Hepatocyte (in vitro differentiated cells): Measurements from ENCODE around the gene HMG20A. TPM values are rescaled to one million over a fixed set of nuclear protein-coding genes. Genes with fewer than 3 reads are reported as not detected.

Experiments
- DNase-seq: peaks from one replicate; pipeline ENCODE4 v3.0.0-alpha.2; 2016; ENCODE audit warnings: low spot score
- H2AFZ ChIP-seq: fragments of 200-600 bp; sonication (generic); 2 replicates; pipeline ENCODE4 v1.6.0; 2016; ENCODE audit warnings: antibody characterized with exemption, mild to moderate bottlenecking
- H3K27ac ChIP-seq: fragments of 200-600 bp; sonication (generic); 2 replicates; pipeline ENCODE4 v1.5.1; 2016; ENCODE audit warnings: mild to moderate bottlenecking
- H3K27me3 ChIP-seq: fragments of 200-600 bp; sonication (generic); 2 replicates; pipeline ENCODE4 v1.6.1; 2016
- H3K36me3 ChIP-seq: fragments of 200-600 bp; sonication (generic); replicated peaks from 2 replicates; pipeline ENCODE4 v1.5.1; 2016; ENCODE audit warnings: low read depth; ENCODE audit not compliant: insufficient read depth
- H3K4me1 ChIP-seq: fragments of 200-600 bp; sonication (generic); 2 replicates; pipeline ENCODE4 v1.5.1; 2016; ENCODE audit warnings: mild to moderate bottlenecking, moderate library complexity; ENCODE audit not compliant: insufficient read depth
- H3K4me2 ChIP-seq: fragments of 200-600 bp; sonication (generic); 2 replicates; pipeline ENCODE4 v1.6.0; 2016
- H3K4me3 ChIP-seq: fragments of 200-600 bp; sonication (generic); 2 replicates; pipeline ENCODE4 v1.5.1; 2016; ENCODE audit warnings: mild to moderate bottlenecking
- H3K79me2 ChIP-seq: fragments of 200-600 bp; sonication (generic); 2 replicates; pipeline ENCODE4 v1.6.0; 2017; ENCODE audit warnings: mild to moderate bottlenecking
- H3K9me2 ChIP-seq: fragments of 200-600 bp; sonication (generic); replicated peaks from 2 replicates; pipeline ENCODE4 v1.6.0; 2017; ENCODE audit warnings: mild to moderate bottlenecking; ENCODE audit not compliant: insufficient read depth
- H3K9me3 ChIP-seq: fragments of 200-600 bp; sonication (generic); 2 replicates; pipeline ENCODE4 v1.5.1; 2016; ENCODE audit warnings: low read depth, mild to moderate bottlenecking
- H4K20me1 ChIP-seq: fragments of 200-600 bp; sonication (generic); 2 replicates; pipeline ENCODE4 v1.6.0; 2016; ENCODE audit warnings: mild to moderate bottlenecking; ENCODE audit not compliant: insufficient read depth, poor library complexity, severe bottlenecking
- CTCF ChIP-seq: fragments of 200-600 bp; sonication (generic); IDR thresholded peaks from 2 replicates; pipeline ENCODE4 v1.5.1; 2016; ENCODE audit warnings: antibody characterized with exemption, mild to moderate bottlenecking; ENCODE audit not compliant: poor library complexity
- EZH2 ChIP-seq: fragments of 200-600 bp; sonication (generic); IDR thresholded peaks from 2 replicates; pipeline ENCODE4 v1.6.1; 2016; ENCODE audit warnings: antibody characterized with exemption, mild to moderate bottlenecking, borderline replicate concordance
- EZH2phosphoT487 ChIP-seq: fragments of 200-600 bp; sonication (generic); IDR thresholded peaks from one replicate; pipeline ENCODE4 v1.6.1; 2018; ENCODE audit warnings: antibody characterized with exemption, mild to moderate bottlenecking, low read depth, moderate library complexity; ENCODE audit not compliant: unreplicated experiment, severe bottlenecking
- WGBS: methylation state at CpG from one replicate; pipeline ENCODE4 v1.1.6; 2016; ENCODE audit warnings: low lambda C conversion rate; ENCODE audit errors: missing lambda C conversion rate; 5-methylcytosine and 5-hydroxymethylcytosine counted together
- polyA plus RNA-seq: library from polyadenylated mRNA; unstranded; fragments of >200 nt; fragmentation: Nextera tagmentation; extraction: Ambion mirVana; gene quantifications from 2 replicates; pipeline ENCODE4 v1.2.1, GENCODE V29; 2016
- total RNA-seq: library from RNA; depleted of rRNA; stranded (reverse); fragments of >200 nt; gene quantifications from 2 replicates; pipeline ENCODE4 v1.2.3, GENCODE V29; 2014

Gene HMG20A
- total and polyA plus RNA-seq, 2 experiments from 2014 or later, result 20.3 to 35.0 TPM

- 95% methylated on average over 11 of the region's 11 CpGs for WGBS
- Histone ChIP-seq H3K36me3 (no peaks in the 10 kb centered on the region), H3K4me2 (no peak overlapping the region), H3K9me3 (no peaks in the 10 kb centered on the region), H4K20me1 (no peaks in the 10 kb centered on the region), H3K27ac (peak overlapping the region; percentile 89), H3K79me2 (no peaks in the 10 kb centered on the region), H3K4me3 (no peak overlapping the region), H3K9me2 (no peaks in the 10 kb centered on the region), H3K27me3 (no peaks in the 10 kb centered on the region), H3K4me1 (peaks cover 40% of the 10 kb centered on the region), H2AFZ (no peak overlapping the region)
- TF ChIP-seq EZH2phosphoT487 (no peak), CTCF (no peak), EZH2 (no peak)
- no peak for DNase-seq
Measured at GRCh38 chr15:77525907-77526594, 105.4 kb downstream of the HMG20A start.

GRCh38 chr15:77526595-77527163 is 106.0 kb downstream of the HMG20A start:
- no peak for DNase-seq
- peaks cover 40% of the 10 kb centered on the region for H3K4me1 ChIP-seq
- no peaks in the 10 kb centered on the region for H3K9me3 ChIP-seq
- H3K27me3 ChIP-seq, result no peaks in the 10 kb centered on the region
- H4K20me1 ChIP-seq, result no peaks in the 10 kb centered on the region
- H3K9me2 ChIP-seq, result no peaks in the 10 kb centered on the region
- H3K27ac ChIP-seq, result peak overlapping the region; percentile 89
- H3K36me3 ChIP-seq, result no peaks in the 10 kb centered on the region
- H2AFZ ChIP-seq, result peak overlapping the region; percentile 40
- 70% methylated on average over 14 of the region's 14 CpGs for WGBS
- H3K4me2 ChIP-seq, result peak overlapping the region; percentile 65
- TF ChIP-seq CTCF (no peak), EZH2 (no peak), EZH2phosphoT487 (no peak)
- H3K79me2 ChIP-seq, result no peaks in the 10 kb centered on the region
- no peak overlapping the region for H3K4me3 ChIP-seq

- H3K36me3 ChIP-seq, result no peaks in the 10 kb centered on the region
- no peaks in the 10 kb centered on the region for H3K9me3 ChIP-seq
- peaks cover 40% of the 10 kb centered on the region for H3K4me1 ChIP-seq
- H3K9me2 ChIP-seq, result no peaks in the 10 kb centered on the region
- 10% methylated on average over 13 of the region's 15 CpGs for WGBS
- peak overlapping the region; percentile 89 for H3K27ac ChIP-seq
- DNase-seq, result peak; percentile 88
- H3K27me3 ChIP-seq, result no peaks in the 10 kb centered on the region
- H3K4me3 ChIP-seq, result no peak overlapping the region
- H3K4me2 ChIP-seq, result peak overlapping the region; percentile 65
- H4K20me1 ChIP-seq, result no peaks in the 10 kb centered on the region
- peak overlapping the region; percentile 40 for H2AFZ ChIP-seq
- H3K79me2 ChIP-seq, result no peaks in the 10 kb centered on the region
- TF ChIP-seq EZH2phosphoT487, result no peak
- TF ChIP-seq EZH2, result no peak
- no peak for TF ChIP-seq CTCF
Measured at GRCh38 chr15:77527164-77527778, 106.6 kb downstream of the HMG20A start.
